GM12874 (cell line): ENCODE data around the gene GAN.

Experiments used
- TF ChIP-seq, protein P1 (sequence below): IDR thresholded peaks from 2 replicates; pipeline ENCODE4 v1.5.1; 2011; ENCODE audit warnings: low read depth, mild to moderate bottlenecking, control low read depth, low read length, moderate library complexity; ENCODE audit not compliant: insufficient read depth

Gene GAN, protein sequence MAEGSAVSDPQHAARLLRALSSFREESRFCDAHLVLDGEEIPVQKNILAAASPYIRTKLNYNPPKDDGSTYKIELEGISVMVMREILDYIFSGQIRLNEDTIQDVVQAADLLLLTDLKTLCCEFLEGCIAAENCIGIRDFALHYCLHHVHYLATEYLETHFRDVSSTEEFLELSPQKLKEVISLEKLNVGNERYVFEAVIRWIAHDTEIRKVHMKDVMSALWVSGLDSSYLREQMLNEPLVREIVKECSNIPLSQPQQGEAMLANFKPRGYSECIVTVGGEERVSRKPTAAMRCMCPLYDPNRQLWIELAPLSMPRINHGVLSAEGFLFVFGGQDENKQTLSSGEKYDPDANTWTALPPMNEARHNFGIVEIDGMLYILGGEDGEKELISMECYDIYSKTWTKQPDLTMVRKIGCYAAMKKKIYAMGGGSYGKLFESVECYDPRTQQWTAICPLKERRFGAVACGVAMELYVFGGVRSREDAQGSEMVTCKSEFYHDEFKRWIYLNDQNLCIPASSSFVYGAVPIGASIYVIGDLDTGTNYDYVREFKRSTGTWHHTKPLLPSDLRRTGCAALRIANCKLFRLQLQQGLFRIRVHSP

DNA sequence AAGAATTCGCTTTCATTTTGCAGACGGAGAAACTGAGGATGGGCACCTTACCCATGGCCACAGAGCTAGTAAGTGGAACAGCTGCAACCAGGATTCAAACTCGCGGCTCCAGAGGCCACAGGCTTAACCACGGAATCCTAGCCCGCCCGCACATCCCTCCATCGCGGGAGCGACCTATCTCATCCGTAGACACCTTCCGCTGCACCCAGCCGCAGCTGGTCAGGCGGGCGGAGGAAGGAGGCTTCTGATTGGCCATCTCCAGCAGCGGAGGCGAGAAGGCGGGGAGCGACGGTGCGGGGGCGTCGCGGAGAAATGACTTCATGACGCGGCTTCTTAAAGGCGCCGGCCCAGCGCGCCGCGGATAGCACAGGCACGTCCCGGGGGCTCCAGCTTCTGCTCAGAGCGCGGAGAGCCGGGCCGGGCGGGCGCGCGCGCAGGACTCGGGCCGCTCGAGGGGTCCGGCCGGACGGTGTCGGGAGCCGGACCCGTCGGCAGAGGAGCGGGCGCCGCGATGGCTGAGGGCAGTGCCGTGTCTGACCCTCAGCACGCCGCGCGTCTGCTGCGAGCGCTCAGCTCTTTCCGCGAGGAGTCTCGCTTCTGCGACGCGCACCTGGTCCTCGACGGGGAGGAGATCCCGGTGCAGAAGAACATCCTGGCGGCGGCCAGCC, at the start of gene GAN:
Gene GAN, plus strand, starts transcription at position 360 of the 668 bp plus-strand sequence. Its CDS starts 152 bp downstream, at position 512.
- TF ChIP-seq, protein P1, sequence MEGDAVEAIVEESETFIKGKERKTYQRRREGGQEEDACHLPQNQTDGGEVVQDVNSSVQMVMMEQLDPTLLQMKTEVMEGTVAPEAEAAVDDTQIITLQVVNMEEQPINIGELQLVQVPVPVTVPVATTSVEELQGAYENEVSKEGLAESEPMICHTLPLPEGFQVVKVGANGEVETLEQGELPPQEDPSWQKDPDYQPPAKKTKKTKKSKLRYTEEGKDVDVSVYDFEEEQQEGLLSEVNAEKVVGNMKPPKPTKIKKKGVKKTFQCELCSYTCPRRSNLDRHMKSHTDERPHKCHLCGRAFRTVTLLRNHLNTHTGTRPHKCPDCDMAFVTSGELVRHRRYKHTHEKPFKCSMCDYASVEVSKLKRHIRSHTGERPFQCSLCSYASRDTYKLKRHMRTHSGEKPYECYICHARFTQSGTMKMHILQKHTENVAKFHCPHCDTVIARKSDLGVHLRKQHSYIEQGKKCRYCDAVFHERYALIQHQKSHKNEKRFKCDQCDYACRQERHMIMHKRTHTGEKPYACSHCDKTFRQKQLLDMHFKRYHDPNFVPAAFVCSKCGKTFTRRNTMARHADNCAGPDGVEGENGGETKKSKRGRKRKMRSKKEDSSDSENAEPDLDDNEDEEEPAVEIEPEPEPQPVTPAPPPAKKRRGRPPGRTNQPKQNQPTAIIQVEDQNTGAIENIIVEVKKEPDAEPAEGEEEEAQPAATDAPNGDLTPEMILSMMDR, result no peak

DNA sequence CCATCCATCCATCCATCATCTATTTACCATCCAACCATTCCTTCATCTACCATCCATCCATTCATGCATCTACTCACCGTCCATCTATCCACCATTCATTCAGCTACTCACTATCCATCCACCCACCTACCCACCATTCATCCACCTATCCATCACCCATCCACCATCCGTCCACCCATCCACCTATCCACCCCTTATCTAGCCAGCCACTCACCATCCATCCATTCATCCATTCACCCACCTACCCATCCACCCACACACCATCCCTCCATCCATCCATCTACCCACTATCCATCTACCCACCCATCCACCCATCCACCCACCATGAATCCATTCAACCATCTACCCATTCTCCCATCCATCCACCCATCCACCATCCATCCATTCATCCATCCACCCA, 49.7 kb upstream of the GAN start:
- TF ChIP-seq, protein P1, result no peak

DNA sequence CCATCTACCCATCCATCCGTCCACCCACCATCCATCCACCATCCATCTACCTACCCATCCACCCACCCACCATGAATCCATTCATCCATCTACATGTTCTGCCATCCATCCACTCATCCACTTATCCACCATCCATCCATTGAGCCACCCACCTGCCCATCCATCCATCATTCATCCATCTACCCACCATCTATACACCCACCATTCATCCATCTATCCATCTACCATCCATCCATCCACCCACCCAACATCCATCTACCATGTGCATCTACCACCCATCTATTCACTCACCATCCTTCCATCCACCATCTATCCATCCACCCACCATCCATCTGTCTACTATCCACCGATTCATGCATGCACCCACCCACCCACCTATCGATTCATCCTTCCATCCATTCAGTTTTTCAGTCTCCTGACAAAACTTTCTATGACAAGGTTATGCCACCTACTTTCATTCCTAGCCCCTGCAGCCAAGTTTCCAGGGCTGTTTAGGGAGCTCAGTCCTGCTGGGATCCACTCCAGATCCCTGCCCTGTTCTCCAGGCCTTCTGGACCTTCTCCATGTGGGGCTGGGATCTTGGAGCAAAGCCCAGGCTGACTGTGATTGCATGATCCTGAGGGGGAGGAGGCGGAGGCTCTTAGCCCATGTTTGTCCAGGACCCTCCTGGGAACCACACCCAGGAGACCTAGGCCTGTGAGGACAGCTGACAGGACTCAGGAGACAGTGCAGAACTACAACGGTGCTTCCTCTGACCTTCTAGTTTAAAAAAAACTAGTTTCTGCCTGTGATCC, 48.9 kb upstream of the GAN start:
- TF ChIP-seq, protein P1, result no peak

DNA sequence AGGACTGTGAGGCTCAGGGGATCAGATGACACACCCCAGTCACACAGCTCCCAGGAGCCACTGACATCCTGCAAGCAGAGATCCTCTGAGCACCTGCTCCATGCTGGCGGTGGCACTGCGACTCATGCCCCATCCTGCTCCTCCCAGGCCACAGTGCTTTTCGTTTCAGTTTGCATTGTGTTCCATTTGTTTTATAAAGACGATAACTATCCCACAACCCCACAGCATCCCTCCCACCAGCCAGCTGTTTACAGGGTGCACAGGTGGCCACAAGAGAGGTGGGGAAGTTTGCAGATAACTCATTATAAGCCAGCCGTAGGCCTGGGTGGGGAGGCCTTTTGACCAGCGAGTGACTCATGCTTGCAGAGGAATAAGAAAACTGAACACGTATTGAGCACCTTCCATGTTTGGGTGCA, 48.1 kb upstream of the GAN start:
- TF ChIP-seq, protein P1, result no peak

DNA sequence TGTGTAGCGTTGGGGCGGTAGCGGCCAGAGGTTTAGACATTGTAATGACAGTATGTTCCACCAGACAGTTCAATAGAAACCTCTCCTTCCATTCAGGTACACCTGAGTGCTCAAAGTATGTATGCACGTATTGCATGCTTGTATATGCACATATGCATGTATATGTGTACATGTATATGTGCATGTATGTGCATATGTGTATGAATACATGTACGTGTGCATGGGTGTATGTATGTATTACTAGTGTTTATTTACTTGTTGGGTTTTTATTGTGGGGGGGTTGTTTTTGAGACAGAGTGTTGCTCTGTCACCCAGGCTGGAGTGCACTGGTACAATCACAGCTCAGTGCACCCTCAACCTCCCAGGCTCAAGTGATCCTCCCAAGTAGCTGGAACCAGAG, 46.3 kb upstream of the GAN start:
- TF ChIP-seq, protein P1, result no peak

DNA sequence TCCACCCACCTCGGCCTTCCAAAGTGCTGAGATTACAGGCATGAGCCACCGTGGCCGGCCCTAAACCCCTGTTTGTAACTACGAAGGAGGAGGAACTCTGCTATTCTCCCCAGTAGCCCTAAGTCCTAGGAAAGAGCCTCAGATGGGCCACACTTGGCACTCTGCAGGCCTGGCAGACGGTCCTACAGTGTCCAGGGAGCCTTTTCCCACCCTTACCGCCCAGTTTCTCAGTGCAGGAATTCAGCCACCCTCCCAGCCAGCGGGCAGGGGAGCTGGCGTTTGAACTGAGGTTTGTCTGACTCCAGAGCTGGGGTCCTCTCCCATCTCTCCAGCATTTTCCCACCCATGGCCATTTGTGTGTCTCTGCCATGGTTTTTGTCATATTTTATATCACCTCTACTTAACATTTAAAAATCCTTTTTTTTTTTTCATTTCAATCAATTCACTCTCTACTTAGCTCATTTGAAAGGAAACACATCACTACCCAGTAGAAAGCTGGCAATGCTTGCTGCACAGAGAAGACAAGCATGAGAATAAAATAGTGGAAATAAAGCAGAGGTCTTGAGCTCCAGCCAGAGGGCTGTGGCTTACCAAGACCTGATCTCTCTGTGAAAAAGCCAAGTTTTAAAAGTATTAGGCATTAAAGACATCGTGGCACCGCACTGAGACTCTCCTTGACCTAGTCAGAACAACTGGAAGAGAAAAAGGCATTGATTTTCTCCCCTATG, 41.4 kb upstream of the GAN start:
- TF ChIP-seq, protein P1, result no peak
